GM12872 (cell line): ENCODE measurements around the gene WEE2.

Experiments used
- CTCF ChIP-seq: IDR thresholded peaks from 3 replicates; pipeline ENCODE4 v1.5.1; 2011; ENCODE audit warnings: low read depth, mild to moderate bottlenecking, low read length, moderate library complexity; ENCODE audit not compliant: insufficient read depth

The WEE2 gene

GRCh38 chr7:141700848-141701371, 7.2 kb upstream of the WEE2 start:
- no peak for TF ChIP-seq CTCF

GRCh38 chr7:141701489-141702046, 6.6 kb upstream of the WEE2 start:
- TF ChIP-seq CTCF, result no peak

- TF ChIP-seq CTCF, result no peak
These were observed 6.0 kb upstream of the WEE2 start, which contains the start of gene DENND11 for GRCh38 chr7:141702047-141702567. DENND11 (minus strand) TSS chr7:141702166; CDS start chr7:141702153, 13 bp downstream.

GRCh38 chr7:141702892-141703291, 5.3 kb upstream of the WEE2 start:
- TF ChIP-seq CTCF, result no peak

GRCh38 chr7:141704112-141704511, 4.0 kb upstream of the WEE2 start:
- TF ChIP-seq CTCF, result no peak

- TF ChIP-seq CTCF, result no peak
These were observed 3.4 kb upstream of the WEE2 start for GRCh38 chr7:141704741-141705140.

GRCh38 chr7:141706239-141707064, 1.7 kb upstream of the WEE2 start:
- no peak for TF ChIP-seq CTCF
